WI38 (cell line): ENCODE data around the gene CACNA1H.

Source experiments
- H3K4me3 ChIP-seq: 2 replicates; pipeline ENCODE4 v1.5.1; 2011; ENCODE audit warnings: low read depth, mild to moderate bottlenecking, control low read depth, low read length
- TF ChIP-seq, protein P1 (sequence below): IDR thresholded peaks from 2 replicates; pipeline ENCODE4 v1.5.1; 2012; ENCODE audit warnings: low read depth, mild to moderate bottlenecking, control low read depth, low read length

The CACNA1H gene

GRCh38 chr16:1132431-1132830 lies 20.5 kb upstream of the CACNA1H start:
- no peak overlapping the region for H3K4me3 ChIP-seq
- TF ChIP-seq, protein P1, sequence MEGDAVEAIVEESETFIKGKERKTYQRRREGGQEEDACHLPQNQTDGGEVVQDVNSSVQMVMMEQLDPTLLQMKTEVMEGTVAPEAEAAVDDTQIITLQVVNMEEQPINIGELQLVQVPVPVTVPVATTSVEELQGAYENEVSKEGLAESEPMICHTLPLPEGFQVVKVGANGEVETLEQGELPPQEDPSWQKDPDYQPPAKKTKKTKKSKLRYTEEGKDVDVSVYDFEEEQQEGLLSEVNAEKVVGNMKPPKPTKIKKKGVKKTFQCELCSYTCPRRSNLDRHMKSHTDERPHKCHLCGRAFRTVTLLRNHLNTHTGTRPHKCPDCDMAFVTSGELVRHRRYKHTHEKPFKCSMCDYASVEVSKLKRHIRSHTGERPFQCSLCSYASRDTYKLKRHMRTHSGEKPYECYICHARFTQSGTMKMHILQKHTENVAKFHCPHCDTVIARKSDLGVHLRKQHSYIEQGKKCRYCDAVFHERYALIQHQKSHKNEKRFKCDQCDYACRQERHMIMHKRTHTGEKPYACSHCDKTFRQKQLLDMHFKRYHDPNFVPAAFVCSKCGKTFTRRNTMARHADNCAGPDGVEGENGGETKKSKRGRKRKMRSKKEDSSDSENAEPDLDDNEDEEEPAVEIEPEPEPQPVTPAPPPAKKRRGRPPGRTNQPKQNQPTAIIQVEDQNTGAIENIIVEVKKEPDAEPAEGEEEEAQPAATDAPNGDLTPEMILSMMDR = no peak

GRCh38 chr16:1133271-1133670 lies 19.6 kb upstream of the CACNA1H start:
- H3K4me3 ChIP-seq = no peak overlapping the region
- TF ChIP-seq, protein P1 = no peak

DNA sequence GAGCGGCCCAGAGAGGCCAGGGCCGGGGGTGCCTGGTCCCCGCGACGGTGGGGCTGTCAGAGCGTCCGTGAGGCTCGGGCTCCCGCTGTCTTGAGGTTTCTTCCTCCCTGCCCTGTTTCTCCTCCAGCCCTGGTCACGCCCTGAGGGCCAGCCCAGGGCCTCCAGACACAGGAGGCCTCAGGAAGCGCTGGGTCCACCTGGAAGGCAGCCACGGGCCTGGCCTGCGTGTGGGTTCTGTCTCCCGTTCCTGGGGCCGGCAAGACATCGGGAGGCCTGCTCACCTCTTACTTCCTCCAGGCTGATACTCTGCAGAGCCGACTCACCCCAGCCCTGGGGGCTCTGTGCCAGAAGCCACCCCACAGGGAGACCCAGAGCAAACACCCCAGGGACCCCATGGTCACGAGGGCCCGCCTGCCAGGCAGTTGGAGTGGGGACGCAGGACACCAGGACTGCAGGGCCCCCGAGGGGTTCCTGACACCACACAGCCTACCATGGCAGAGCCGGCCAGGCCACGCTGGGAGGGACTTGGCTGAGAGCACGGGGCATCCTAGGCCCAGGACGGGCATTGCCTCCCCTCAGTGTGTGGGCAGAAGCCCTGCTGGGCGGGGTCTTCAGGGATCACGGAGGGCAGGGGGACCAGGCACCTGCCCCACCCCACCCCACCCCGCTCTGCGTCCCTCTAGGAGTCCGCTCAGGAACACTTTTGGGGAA lies 18.9 kb upstream of the CACNA1H start:
- no peak overlapping the region for H3K4me3 ChIP-seq
- TF ChIP-seq, protein P1 = no peak

DNA sequence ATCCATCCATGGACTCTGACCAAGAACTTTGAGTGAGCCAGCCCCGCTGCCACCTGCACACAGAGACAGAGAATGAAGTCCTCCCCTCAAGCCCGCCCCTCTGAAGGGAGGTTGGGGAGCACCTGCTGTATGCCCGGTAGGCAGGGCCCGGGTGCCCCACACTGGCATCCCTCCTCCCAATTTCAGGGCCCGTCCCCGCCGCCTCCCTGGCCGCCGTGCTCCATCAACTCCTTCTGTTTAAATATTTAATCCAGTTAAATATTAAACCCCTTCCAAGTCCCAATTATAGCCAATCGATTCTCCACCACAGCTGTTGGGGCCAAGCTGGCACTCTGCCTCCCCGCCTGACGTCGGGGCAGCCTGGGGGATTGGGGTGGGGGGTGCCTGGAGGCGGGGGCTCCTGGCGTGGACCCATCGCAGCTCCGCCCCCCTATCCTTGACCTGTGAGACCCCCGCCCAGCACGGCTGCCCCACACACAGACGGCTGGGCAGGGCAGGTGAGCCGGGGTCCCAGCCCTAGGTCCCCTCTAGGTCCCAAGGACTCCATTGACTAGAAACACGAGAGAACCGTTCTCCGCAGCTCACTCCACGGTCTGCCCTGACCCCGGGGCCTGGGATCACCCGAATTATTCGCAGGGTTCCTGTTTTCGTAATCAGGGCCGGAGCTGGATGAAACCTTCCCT lies 18.0 kb upstream of the CACNA1H start:
- TF ChIP-seq, protein P1 = no peak
- H3K4me3 ChIP-seq = no peak overlapping the region

- TF ChIP-seq, protein P1 = no peak
Observed at GRCh38 chr16:1135459-1135825, 17.5 kb upstream of the CACNA1H start.

DNA sequence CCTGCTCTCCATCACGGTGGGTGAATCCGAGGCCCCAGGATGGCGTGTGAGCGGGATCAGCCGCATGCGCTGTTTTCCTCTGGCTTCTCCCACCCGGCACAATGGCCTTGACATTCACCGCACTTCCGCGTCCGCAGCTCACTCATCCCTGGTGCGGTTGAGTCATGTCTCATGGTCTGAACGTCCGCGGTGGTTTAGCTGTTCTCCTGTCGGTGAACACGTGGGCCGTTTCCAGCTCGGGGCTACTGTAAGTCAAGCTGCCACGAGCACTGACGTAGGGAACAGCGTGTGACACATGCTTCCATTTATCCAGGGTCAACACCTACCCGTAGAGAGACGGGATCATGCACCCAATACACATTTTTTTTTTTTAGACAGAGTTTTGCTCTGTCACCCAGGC lies 15.3 kb upstream of the CACNA1H start:
- TF ChIP-seq, protein P1 = no peak
- no peak overlapping the region for H3K4me3 ChIP-seq

More at GRCh38 chr16:1135459-1135825, 17.5 kb upstream of the CACNA1H start:
- H3K4me3 ChIP-seq = no peak overlapping the region

GRCh38 chr16:1140582-1141162 lies 12.2 kb upstream of the CACNA1H start:
- TF ChIP-seq, protein P1 = no peak
- no peak overlapping the region for H3K4me3 ChIP-seq
